ENCODE results near the gene PIK3CG. TPM values are rescaled to one million over a fixed set of nuclear protein-coding genes. Genes with fewer than 3 reads are reported as not detected.

Gene PIK3CG
- not detected in 2 replicates for total RNA-seq

GRCh38 chr7:106865130-106866041 is at the start of gene PIK3CG:
PIK3CG (plus strand) TSS chr7:106865282; CDS start chr7:106867562, 2,280 bp downstream.

Other genes starting within 250 kb of the PIK3CG start
- gene CCDC71L, start 204.1 kb upstream of the PIK3CG start, total RNA-seq, result 25.9 and 29.5 TPM in 2 replicates
- gene PRKAR2B, start 179.4 kb downstream of the PIK3CG start, total RNA-seq, result 0.49 and 0.97 TPM in 2 replicates

Measured in hair follicle dermal papilla cell (primary cell).